Measurements from ENCODE around the gene ZBTB38. TPM values are rescaled to one million over a fixed set of nuclear protein-coding genes. Genes with fewer than 3 reads are reported as not detected.

The ZBTB38 gene
- total RNA-seq, 1 experiment from 2014 or later, result 46.7 TPM

DNA sequence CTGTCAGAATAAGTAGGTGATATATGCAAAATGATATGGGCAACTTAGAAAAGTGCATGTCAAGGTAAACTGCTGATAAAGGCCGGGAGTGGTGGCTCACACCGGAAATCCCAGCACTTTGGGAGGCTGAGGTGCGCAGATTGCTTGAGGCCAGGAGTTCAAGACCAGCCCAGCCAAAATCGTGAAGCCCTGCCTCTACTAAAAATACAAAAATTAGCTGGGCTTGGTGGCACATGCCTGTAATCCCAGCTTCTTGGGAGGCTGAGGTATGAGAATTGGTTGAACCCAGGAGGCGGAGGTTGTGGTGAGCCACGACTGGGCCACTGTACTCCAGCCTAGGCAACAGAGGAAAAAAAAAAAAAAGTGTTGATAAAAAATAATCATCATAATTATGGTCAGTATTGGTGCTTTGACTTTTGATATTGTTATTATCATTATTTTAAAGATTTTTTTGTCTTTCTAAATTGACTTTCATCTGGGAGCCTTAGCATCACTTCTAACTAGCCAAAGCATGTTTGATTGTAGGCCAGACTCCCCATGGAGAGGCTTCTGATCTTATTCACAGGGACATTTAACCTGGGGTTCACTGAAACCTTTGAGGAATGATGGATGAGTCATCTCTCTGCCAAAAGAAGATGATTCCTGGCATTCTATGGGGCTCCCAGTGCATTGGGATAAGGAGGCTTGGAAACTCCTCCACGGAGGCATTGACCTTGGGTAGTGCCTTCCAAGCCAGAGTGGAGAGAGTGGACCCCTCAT, 5.6 kb downstream of the ZBTB38 start:
- Histone ChIP-seq H3K27ac (ENCODE audit: low read length) (no peak overlapping the region), H3K4me3 (ENCODE audit: low read depth in 2 of 2, low read length in 2 of 2) (no peak overlapping the region), H3K36me3 (ENCODE audit: control insufficient read depth, insufficient read depth, low read length) (no peaks in the 10 kb centered on the region), H3K27me3 (ENCODE audit: control insufficient read depth, insufficient read depth, low read length) (no peaks in the 10 kb centered on the region), H3K4me1 (ENCODE audit: control insufficient read depth, insufficient read depth, low read length) (peaks cover 4% of the 10 kb centered on the region), H3K9me3 (ENCODE audit: control insufficient read depth, insufficient read depth, low read depth, low read length) (no peaks in the 10 kb centered on the region)
- ChIA-PET POLR2A (no interaction called here), CTCF (no interaction called here)
- no peak for DNase-seq (ENCODE audit: low read depth, low spot score)
- ATAC-seq, result no peak
- TF ChIP-seq, protein P1, sequence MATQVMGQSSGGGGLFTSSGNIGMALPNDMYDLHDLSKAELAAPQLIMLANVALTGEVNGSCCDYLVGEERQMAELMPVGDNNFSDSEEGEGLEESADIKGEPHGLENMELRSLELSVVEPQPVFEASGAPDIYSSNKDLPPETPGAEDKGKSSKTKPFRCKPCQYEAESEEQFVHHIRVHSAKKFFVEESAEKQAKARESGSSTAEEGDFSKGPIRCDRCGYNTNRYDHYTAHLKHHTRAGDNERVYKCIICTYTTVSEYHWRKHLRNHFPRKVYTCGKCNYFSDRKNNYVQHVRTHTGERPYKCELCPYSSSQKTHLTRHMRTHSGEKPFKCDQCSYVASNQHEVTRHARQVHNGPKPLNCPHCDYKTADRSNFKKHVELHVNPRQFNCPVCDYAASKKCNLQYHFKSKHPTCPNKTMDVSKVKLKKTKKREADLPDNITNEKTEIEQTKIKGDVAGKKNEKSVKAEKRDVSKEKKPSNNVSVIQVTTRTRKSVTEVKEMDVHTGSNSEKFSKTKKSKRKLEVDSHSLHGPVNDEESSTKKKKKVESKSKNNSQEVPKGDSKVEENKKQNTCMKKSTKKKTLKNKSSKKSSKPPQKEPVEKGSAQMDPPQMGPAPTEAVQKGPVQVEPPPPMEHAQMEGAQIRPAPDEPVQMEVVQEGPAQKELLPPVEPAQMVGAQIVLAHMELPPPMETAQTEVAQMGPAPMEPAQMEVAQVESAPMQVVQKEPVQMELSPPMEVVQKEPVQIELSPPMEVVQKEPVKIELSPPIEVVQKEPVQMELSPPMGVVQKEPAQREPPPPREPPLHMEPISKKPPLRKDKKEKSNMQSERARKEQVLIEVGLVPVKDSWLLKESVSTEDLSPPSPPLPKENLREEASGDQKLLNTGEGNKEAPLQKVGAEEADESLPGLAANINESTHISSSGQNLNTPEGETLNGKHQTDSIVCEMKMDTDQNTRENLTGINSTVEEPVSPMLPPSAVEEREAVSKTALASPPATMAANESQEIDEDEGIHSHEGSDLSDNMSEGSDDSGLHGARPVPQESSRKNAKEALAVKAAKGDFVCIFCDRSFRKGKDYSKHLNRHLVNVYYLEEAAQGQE (IDR thresholded peaks at IDR 0.05; ENCODE audit: insufficient read depth in 1 of 2, low read depth in 2 of 2, low read length in 1 of 2), result no peak
- TF ChIP-seq CTCF (IDR thresholded peaks at IDR 0.05), result no peak
- no peak for TF ChIP-seq SIN3A (IDR thresholded peaks at IDR 0.05; ENCODE audit: borderline replicate concordance, insufficient read depth, low read depth, low read length)
- no peak for TF ChIP-seq POLR2AphosphoS5 (IDR thresholded peaks at IDR 0.05; ENCODE audit: low read depth, low read length)
- TF ChIP-seq TCF7L2 (IDR thresholded peaks at IDR 0.05; ENCODE audit: low read depth, low read length), result no peak
- in situ Hi-C loops (cut with HindIII; ENCODE audit: low pct_unique_long_range_greater_than_20kb, low sequenced_read_pairs), result no loop called here
- no TSS peak for BruUV-seq (replicated peaks)
- intact Hi-C loops (cut with micrococcal nuclease; ENCODE audit: unreplicated experiment), result no loop called here

DNA sequence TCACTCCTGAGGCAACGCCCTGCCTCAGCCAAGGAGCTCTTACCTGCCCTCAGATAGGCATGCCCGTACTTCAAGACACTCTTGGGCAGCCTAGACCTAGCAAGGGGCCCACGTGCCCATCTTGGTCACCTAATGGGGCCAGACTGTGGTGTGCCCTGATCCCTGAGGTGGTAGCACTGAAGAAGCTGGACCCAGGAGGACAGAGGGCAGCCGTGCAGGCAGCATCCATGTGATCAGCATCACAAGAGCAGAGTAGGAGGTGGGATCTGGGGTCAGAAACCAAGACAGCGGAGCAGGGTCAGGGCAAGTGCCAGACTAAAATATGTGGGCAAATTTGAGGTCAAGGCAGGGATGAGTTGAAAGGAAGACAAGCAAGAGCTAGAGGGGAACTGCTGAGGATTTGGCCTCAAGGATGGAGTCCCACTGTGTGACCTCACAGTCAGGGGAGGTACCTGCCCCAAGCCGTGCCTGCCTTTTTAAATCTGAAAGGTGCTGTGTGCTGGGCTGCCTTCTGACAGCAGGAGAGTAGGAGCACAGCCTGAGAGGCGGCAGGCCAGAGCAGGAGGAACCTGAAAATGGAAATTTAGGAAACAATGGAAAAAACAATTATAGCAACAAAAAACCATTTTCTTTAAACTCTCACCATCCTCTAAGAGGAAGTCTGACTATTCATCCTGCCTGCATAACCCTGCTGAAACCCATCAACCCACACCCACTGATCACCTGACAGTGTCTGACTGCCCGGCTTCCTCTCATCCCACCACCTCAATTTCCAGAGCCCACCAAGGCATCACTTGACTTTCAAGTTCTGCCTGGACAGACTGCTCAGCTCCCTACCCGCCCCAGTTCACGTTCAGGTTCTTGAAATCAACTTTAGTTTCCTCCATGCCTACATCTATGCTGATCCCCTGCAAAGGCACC, 7.3 kb downstream of the ZBTB38 start:
- ATAC-seq (0 out of 2 replicates have a peak, but pooled peaks have one; percentile 38), DNase-seq (ENCODE audit: low read depth, low spot score) (no peak)
- TF ChIP-seq SIN3A (IDR thresholded peaks at IDR 0.05; ENCODE audit: borderline replicate concordance, insufficient read depth, low read depth, low read length) (no peak), CTCF (IDR thresholded peaks at IDR 0.05) (no peak), POLR2AphosphoS5 (IDR thresholded peaks at IDR 0.05; ENCODE audit: low read depth, low read length) (no peak), TCF7L2 (IDR thresholded peaks at IDR 0.05; ENCODE audit: low read depth, low read length) (no peak)
- TF ChIP-seq, protein P1 (IDR thresholded peaks at IDR 0.05; ENCODE audit: insufficient read depth in 1 of 2, low read depth in 2 of 2, low read length in 1 of 2), result no peak
- Histone ChIP-seq H3K4me1 (ENCODE audit: control insufficient read depth, insufficient read depth, low read length) (no peaks in the 10 kb centered on the region), H3K9me3 (ENCODE audit: control insufficient read depth, insufficient read depth, low read depth, low read length) (no peaks in the 10 kb centered on the region), H3K27me3 (ENCODE audit: control insufficient read depth, insufficient read depth, low read length) (no peaks in the 10 kb centered on the region), H3K27ac (ENCODE audit: low read length) (no peak overlapping the region), H3K4me3 (ENCODE audit: low read depth in 2 of 2, low read length in 2 of 2) (no peak overlapping the region), H3K36me3 (ENCODE audit: control insufficient read depth, insufficient read depth, low read length) (no peaks in the 10 kb centered on the region)
- intact Hi-C loops (cut with micrococcal nuclease; ENCODE audit: unreplicated experiment), result no loop called here
- in situ Hi-C loops (cut with HindIII; ENCODE audit: low pct_unique_long_range_greater_than_20kb, low sequenced_read_pairs), result no loop called here
- ChIA-PET CTCF (interaction anchor here (1.0 kb wide), 1 partner anchor 15 kb away, joined by 3 read pairs; no protein-coding TSS in a partner anchor), POLR2A (no interaction called here)
- BruUV-seq (replicated peaks), result no TSS peak
